Renal cortical epithelial cell (primary cell): Measurements from ENCODE around the gene AMER3. TPM values are rescaled to one million over a fixed set of nuclear protein-coding genes. Genes with fewer than 3 reads are reported as not detected.
"Not testable (repeated sequence)": the region's sequence is repeated elsewhere in the genome, so short reads cannot be mapped to it uniquely, and the experiment has no call there.

ENCODE experiments used
- DNase-seq: peaks from one replicate; pipeline ENCODE4 v3.0.0-alpha.2; 2011; ENCODE audit warnings: low read depth
- total RNA-seq: library from RNA; depleted of rRNA; stranded (reverse); fragments of >200 nt; gene quantifications from 2 replicates; pipeline ENCODE4 v1.2.3, GENCODE V29; 2014

Gene AMER3
- not detected in 2 replicates for total RNA-seq

- DNase-seq: no peak
Observed at GRCh38 chr2:130755256-130756052, at the start of gene AMER3. Gene AMER3 (plus strand): TSS chr2:130755540. CDS start chr2:130762073, 6,533 bp downstream.

- not testable (repeated sequence) for DNase-seq
Observed at GRCh38 chr2:130714795-130715194, 40.5 kb upstream of the AMER3 start.

GRCh38 chr2:130720036-130720435 is 35.3 kb upstream of the AMER3 start:
- DNase-seq: no peak

GRCh38 chr2:130720528-130720927 is 34.8 kb upstream of the AMER3 start:
- no peak for DNase-seq

- no peak for DNase-seq
Observed at GRCh38 chr2:130724455-130724854, 30.9 kb upstream of the AMER3 start.

GRCh38 chr2:130726614-130727180 is 28.6 kb upstream of the AMER3 start:
- DNase-seq: no peak

GRCh38 chr2:130727286-130727924 is 27.9 kb upstream of the AMER3 start:
- DNase-seq: peak; percentile 15

GRCh38 chr2:130728007-130728454 is 27.3 kb upstream of the AMER3 start:
- DNase-seq: no peak

- no peak for DNase-seq
Observed at GRCh38 chr2:130728549-130729316, 26.6 kb upstream of the AMER3 start, which contains the start of gene GPR148. Gene GPR148 (plus strand): TSS chr2:130729070. CDS start chr2:130729152, 82 bp downstream.

- no peak for DNase-seq
Observed at GRCh38 chr2:130729322-130730299, 25.7 kb upstream of the AMER3 start.

- DNase-seq: not testable (repeated sequence)
Observed at GRCh38 chr2:130732257-130732656, 23.1 kb upstream of the AMER3 start.

- no peak for DNase-seq
Observed at GRCh38 chr2:130735200-130735599, 20.1 kb upstream of the AMER3 start.

GRCh38 chr2:130736487-130736886 is 18.9 kb upstream of the AMER3 start:
- DNase-seq: no peak

- DNase-seq: no peak
Observed at GRCh38 chr2:130737592-130737991, 17.7 kb upstream of the AMER3 start.

GRCh38 chr2:130740671-130741070 is 14.7 kb upstream of the AMER3 start:
- DNase-seq: no peak

- DNase-seq: no peak
Observed at GRCh38 chr2:130743278-130743677, 12.1 kb upstream of the AMER3 start.

- DNase-seq: no peak
Observed at GRCh38 chr2:130744287-130745117, 10.8 kb upstream of the AMER3 start.

- no peak for DNase-seq
Observed at GRCh38 chr2:130749078-130749477, 6.3 kb upstream of the AMER3 start.

GRCh38 chr2:130749641-130750040 is 5.7 kb upstream of the AMER3 start:
- DNase-seq: no peak

- DNase-seq: no peak
Observed at GRCh38 chr2:130754811-130755210, 529 bp upstream of the AMER3 start.
